ENCODE measurements around the gene SOX9. TPM values are rescaled to one million over a fixed set of nuclear protein-coding genes. Genes with fewer than 3 reads are reported as not detected.
"Not testable (repeated sequence)": the region's sequence is repeated elsewhere in the genome, so short reads cannot be mapped to it uniquely, and the experiment has no call there.

SOX9 gene
- total RNA-seq, 6 experiments from 2014 or later: 0.71 to 4.2 (median 1.00) TPM

GRCh38 chr17:72110942-72111318 is 9.9 kb upstream of the SOX9 start:
- H3K9me3 Mint-ChIP-seq: no peaks in the 10 kb centered on the region
- TF ChIP-seq CTCF (IDR thresholded peaks at IDR 0.05): no peak
- H3K27ac Mint-ChIP-seq: no peak overlapping the region
- no peak for DNase-seq
- H3K4me3 Mint-ChIP-seq: peak overlapping the region; percentile 73
- H3K27me3 Mint-ChIP-seq (ENCODE audit: insufficient read depth): peaks cover 22% of the 10 kb centered on the region
- peaks cover 26% of the 10 kb centered on the region for H3K4me1 Mint-ChIP-seq (ENCODE audit: low read depth)
- H3K36me3 Mint-ChIP-seq (ENCODE audit: low read depth): no peaks in the 10 kb centered on the region

- H3K9me3 Mint-ChIP-seq: peaks cover 3% of the 10 kb centered on the region; the same call in 1 of the 2 replicates
- no peaks in the 10 kb centered on the region for H3K36me3 Mint-ChIP-seq (ENCODE audit: low read depth)
- H3K4me1 Mint-ChIP-seq (ENCODE audit: low read depth): peaks cover 26% of the 10 kb centered on the region
- peaks cover 27% of the 10 kb centered on the region for H3K27me3 Mint-ChIP-seq (ENCODE audit: insufficient read depth)
- DNase-seq: no peak
- no peak for TF ChIP-seq CTCF (IDR thresholded peaks at IDR 0.05)
- H3K4me3 Mint-ChIP-seq: peak overlapping the region; percentile 73
- no peak overlapping the region for H3K27ac Mint-ChIP-seq
These were observed 9.4 kb upstream of the SOX9 start for GRCh38 chr17:72111336-72111923.

GRCh38 chr17:72111926-72112325 is 8.9 kb upstream of the SOX9 start:
- Mint-ChIP-seq H3K27me3 (ENCODE audit: insufficient read depth) (peaks cover 32% of the 10 kb centered on the region), H3K4me1 (ENCODE audit: low read depth) (peaks cover 26% of the 10 kb centered on the region)
- H3K27ac Mint-ChIP-seq: not testable (repeated sequence)

GRCh38 chr17:72113751-72114150 is 7.1 kb upstream of the SOX9 start:
- H3K4me3 Mint-ChIP-seq: no peak overlapping the region
- peaks cover 30% of the 10 kb centered on the region for H3K4me1 Mint-ChIP-seq (ENCODE audit: low read depth)
- peaks cover 45% of the 10 kb centered on the region for H3K27me3 Mint-ChIP-seq (ENCODE audit: insufficient read depth)

More at GRCh38 chr17:72111926-72112325, 8.9 kb upstream of the SOX9 start:
- not testable (repeated sequence) for H3K4me3 Mint-ChIP-seq; H3K36me3 Mint-ChIP-seq (ENCODE audit: low read depth); DNase-seq; H3K9me3 Mint-ChIP-seq

GRCh38 chr17:72115781-72116525 is 4.9 kb upstream of the SOX9 start:
- Mint-ChIP-seq H3K4me3 (no peak overlapping the region), H3K36me3 (ENCODE audit: low read depth) (no peaks in the 10 kb centered on the region), H3K27ac (no peak overlapping the region), H3K4me1 (ENCODE audit: low read depth) (peaks cover 34% of the 10 kb centered on the region), H3K27me3 (ENCODE audit: insufficient read depth) (peaks cover 45% of the 10 kb centered on the region), H3K9me3 (peaks cover 4% of the 10 kb centered on the region; the same call in 1 of the 2 replicates)
- DNase-seq: no peak
- TF ChIP-seq CTCF (IDR thresholded peaks at IDR 0.05): no peak

More at GRCh38 chr17:72113751-72114150, 7.1 kb upstream of the SOX9 start:
- H3K36me3 Mint-ChIP-seq (ENCODE audit: low read depth): no peaks in the 10 kb centered on the region
- TF ChIP-seq CTCF (IDR thresholded peaks at IDR 0.05): no peak
- no peak overlapping the region for H3K27ac Mint-ChIP-seq
- no peak for DNase-seq
- H3K9me3 Mint-ChIP-seq: peaks cover 4% of the 10 kb centered on the region; the same call in 1 of the 2 replicates

All from HFFc6 (cell line).